Subcutaneous adipose tissue (tissue), 4 donors: ENCODE measurements around the gene TTYH3. TPM values are rescaled to one million over a fixed set of nuclear protein-coding genes. Genes with fewer than 3 reads are reported as not detected.

Experiments used
- total RNA-seq, 4 donors: library from RNA; depleted of rRNA; stranded (reverse); fragments of >200 nt; gene quantifications; one replicate each; pipeline ENCODE4 v1.1.0, GENCODE V29; 2016
- TF ChIP-seq, protein P1 (sequence below): fragments of 450-650 bp; IDR thresholded peaks from one replicate; pipeline ENCODE4 v1.5.1; 2016; ENCODE audit warnings: low read depth, mild to moderate bottlenecking, control low read depth, antibody characterized with exemption, moderate library complexity

Gene TTYH3
- total RNA-seq, 4 donors from 2014 or later, result 16.0 to 45.4 (median 21.5) TPM

DNA sequence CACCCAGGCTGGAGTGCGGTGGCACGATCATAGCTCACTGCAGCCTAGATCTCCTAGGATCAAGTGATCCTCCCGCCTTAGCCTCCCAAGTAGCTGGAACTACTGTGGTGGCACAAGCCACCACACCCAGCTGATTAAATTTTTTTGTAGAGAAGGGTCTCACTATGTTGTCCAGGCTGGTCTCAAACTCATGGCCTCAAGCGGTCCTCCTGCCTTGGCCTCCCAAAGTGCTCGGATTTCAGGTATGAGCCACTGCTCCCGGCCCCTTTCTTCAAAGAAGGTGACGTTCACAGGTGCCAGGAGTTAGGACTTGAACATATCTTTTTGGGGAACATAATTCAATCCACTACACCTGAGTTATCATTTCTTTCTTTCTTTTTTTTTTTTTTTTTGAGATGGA lies 2.9 kb upstream of the TTYH3 start:
- TF ChIP-seq, protein P1, sequence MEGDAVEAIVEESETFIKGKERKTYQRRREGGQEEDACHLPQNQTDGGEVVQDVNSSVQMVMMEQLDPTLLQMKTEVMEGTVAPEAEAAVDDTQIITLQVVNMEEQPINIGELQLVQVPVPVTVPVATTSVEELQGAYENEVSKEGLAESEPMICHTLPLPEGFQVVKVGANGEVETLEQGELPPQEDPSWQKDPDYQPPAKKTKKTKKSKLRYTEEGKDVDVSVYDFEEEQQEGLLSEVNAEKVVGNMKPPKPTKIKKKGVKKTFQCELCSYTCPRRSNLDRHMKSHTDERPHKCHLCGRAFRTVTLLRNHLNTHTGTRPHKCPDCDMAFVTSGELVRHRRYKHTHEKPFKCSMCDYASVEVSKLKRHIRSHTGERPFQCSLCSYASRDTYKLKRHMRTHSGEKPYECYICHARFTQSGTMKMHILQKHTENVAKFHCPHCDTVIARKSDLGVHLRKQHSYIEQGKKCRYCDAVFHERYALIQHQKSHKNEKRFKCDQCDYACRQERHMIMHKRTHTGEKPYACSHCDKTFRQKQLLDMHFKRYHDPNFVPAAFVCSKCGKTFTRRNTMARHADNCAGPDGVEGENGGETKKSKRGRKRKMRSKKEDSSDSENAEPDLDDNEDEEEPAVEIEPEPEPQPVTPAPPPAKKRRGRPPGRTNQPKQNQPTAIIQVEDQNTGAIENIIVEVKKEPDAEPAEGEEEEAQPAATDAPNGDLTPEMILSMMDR, result no peak

DNA sequence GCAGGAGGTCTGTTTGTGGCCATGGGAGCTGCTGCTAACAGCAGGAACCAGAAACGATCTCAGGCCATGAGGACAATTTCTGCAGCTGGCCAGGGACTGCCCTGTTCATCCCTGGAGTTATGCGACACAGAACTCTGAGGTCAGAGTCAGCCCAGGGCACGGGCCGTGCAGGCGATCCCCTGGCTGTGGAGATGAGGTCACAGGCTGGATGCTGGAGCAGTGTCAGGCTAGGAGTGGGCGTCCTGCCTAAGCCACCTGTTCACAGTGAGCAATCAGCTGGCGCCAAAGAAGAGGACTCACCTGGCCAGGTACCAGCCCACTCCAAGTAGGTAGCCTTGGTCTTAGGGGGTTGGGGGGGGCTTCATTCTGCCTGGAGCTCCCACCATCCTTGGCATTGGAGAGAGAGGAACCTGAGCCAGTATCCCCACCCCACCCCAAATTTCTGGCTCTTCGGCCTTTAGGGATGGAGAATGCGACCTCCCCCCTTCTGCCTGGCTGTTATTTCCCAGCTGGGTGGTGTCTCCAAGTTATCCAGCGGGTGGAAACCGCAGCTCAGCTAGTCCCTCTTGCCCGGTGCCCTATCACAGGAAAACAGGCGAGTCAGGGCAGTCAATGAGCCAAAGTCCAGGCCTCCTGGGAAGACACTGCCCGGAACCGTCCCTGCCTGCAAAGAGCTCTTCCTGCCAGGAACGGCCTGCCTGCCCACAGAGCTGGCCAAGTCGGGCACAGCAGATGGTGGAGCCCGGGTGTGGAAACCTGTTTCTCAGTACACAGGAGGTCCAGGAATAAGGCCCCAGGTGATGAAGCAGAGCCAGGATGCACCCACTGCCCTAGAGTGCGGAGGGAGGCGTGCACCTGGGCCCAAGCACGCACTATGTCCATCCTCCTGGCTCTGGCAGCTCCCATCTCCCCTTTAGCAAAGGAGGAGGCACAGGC lies 1.8 kb upstream of the TTYH3 start:
- TF ChIP-seq, protein P1, result no peak

GRCh38 chr7:2632733-2633537 lies 1.1 kb downstream of the TTYH3 start:
- TF ChIP-seq, protein P1, result no peak

- TF ChIP-seq, protein P1, result no peak
Observed at GRCh38 chr7:2633538-2634266, 1.9 kb downstream of the TTYH3 start.

DNA sequence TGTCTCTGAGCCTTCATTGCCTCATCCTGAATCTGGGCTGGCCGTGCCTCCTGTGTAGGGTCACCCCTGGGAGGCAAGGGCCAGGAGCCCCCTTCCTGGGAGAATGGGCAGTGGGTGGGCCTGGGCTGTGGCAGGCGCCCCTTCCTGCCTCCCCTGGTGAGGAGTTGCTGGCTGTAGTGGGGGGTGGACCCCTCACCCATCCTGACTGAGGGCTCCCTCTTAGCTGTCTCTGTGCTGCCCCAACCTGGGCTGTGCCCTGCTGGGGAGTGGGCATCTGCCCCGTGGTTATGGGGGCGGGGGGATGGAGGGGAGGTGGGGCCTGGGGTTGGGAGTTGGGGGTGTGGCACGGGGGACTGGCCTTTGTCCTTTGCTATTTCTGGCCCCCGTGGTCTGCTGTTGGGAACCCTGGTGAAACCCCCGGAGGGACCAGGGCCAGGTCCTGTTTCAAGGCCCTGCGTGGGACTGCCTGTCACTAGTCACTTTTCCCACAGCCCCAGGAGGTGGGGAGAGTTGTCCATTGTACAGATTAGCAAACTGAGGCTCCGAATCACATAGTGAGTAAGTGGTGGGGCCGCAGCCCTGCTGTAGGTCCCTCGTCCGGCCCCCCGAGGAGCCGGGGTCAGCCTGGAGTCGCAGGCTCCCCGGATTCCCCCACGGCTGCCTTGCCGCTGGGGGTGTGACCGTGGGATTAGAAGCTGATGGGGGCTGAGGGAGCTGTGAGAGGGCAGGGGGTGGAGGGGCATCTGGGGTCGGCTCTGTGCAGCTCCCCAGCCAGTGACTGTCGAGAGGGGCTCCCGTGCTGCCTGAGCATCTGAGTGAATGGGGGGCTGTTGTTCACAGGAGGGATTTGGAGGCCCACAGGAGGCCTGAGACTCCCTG lies 2.7 kb downstream of the TTYH3 start:
- TF ChIP-seq, protein P1, result no peak

DNA sequence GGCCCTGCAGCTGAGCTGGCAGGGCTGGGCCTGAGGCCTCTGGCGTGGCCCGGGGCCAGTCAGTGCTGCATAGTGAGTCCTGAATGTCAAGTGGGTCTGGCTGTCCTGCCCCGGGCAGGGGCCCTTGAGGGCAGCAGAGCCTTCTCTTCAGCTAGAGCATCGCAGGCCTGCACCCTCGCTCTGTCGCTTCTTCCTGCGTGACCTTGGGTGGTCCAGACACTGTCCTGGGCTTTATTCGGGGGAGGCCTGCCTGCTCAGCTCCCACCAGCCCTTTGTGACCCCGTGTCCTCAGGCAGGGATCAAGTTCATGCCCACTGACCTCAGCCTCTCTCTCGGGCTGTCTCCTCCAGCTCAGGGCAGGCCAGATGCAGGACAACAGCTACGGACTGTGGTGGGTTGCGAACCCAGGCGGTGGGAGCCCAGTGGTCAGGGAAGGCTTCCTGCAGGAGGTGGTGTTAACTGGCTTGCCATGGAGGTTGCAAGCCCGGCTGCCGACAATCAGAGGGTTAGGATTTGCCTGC lies 3.4 kb downstream of the TTYH3 start:
- TF ChIP-seq, protein P1, result no peak
